ENCODE data around the gene GDF7. TPM values are rescaled to one million over a fixed set of nuclear protein-coding genes. Genes with fewer than 3 reads are reported as not detected.

GDF7 gene
- total RNA-seq, 1 experiment from 2014 or later: 0.02 TPM

- ATAC-seq: no peak
- H3K79me2 ChIP-seq (ENCODE audit: insufficient read depth, low read length): no peaks in the 10 kb centered on the region
- peaks cover 35% of the 10 kb centered on the region for H3K27me3 ChIP-seq (ENCODE audit: insufficient read depth, low read length)
- BruUV-seq (replicated peaks): no TSS peak
- H3K9me3 ChIP-seq (ENCODE audit: control insufficient read depth in 1 of 2, insufficient read depth in 1 of 2, low read depth in 1 of 2, low read length in 2 of 2): no peaks in the 10 kb centered on the region
- RAD21 ChIA-PET (ENCODE audit: low non-redundant PET in 1 of 2, low total read pairs in 2 of 2, uncharacterized antibody in 2 of 2, unreplicated experiment in 2 of 2): interaction anchor here in 1 of 2 experiments (2.4 kb wide), 1 partner anchor 301 kb away, joined by 15 read pairs; no protein-coding TSS in a partner anchor
- H3K36me3 ChIP-seq (ENCODE audit: control insufficient read depth in 1 of 2, insufficient read depth in 2 of 2, low read length in 2 of 2): no peaks in the 10 kb centered on the region
- no peak overlapping the region for H3K4me2 ChIP-seq (ENCODE audit: low read length)
- no peak for TF ChIP-seq MAX (IDR thresholded peaks at IDR 0.05)
- TF ChIP-seq FOSL1 (IDR thresholded peaks at IDR 0.05; ENCODE audit: low read depth): no peak
- no peak for TF ChIP-seq POLR2AphosphoS5 (IDR thresholded peaks at IDR 0.05; ENCODE audit: low read depth, low read length)
- no peak for TF ChIP-seq CEBPB (IDR thresholded peaks at IDR 0.05; ENCODE audit: low read depth)
- TF ChIP-seq RAD21 (IDR thresholded peaks at IDR 0.05; ENCODE audit: low read depth): no peak
- CTCF ChIA-PET: interaction anchor here (0.8 to 3.4 kb wide), 17 partner anchors 11 to 655 kb away, joined by 3 to 66 read pairs (median 6); partner anchors contain the start of gene HS1BP3
- H3K4me1 ChIP-seq (ENCODE audit: control insufficient read depth in 1 of 2, insufficient read depth in 2 of 2, low read length in 2 of 2): peaks cover 0 to 4% of the 10 kb centered on the region in 2 experiments; a peak in 1 of 4 replicates
- no peaks in the 10 kb centered on the region for H4K20me1 ChIP-seq (ENCODE audit: insufficient read depth)
- POLR2A ChIA-PET: no interaction called here
- no peak for DNase-seq (ENCODE audit: low read depth, low spot score)
- intact Hi-C loops (cut with micrococcal nuclease): no loop called here
- no peak overlapping the region for H3K27ac ChIP-seq (ENCODE audit: low read depth, low read length)
- H2AFZ ChIP-seq (ENCODE audit: low read depth, low read length, poor library complexity, severe bottlenecking): no peak overlapping the region
- no peak overlapping the region for H3K9ac ChIP-seq (ENCODE audit: low read length)
- H3K4me3 ChIP-seq (replicated peaks in 1 of 2; ENCODE audit: low read depth in 1 of 2, low read length in 2 of 2): no peak overlapping the region
- H3K9me2 ChIP-seq (ENCODE audit: insufficient read depth): no peaks in the 10 kb centered on the region
Observed at GRCh38 chr2:20662308-20662937, 4.5 kb upstream of the GDF7 start.

GRCh38 chr2:20663196-20664070 lies 3.5 kb upstream of the GDF7 start:
- DNase-seq (ENCODE audit: low read depth, low spot score) (no peak), ATAC-seq (no peak)
- Histone ChIP-seq H3K36me3 (ENCODE audit: control insufficient read depth in 1 of 2, insufficient read depth in 2 of 2, low read length in 2 of 2) (no peaks in the 10 kb centered on the region), H3K9ac (ENCODE audit: low read length) (no peak overlapping the region), H3K27me3 (ENCODE audit: insufficient read depth, low read length) (peaks cover 35% of the 10 kb centered on the region), H3K27ac (ENCODE audit: low read depth, low read length) (no peak overlapping the region), H2AFZ (ENCODE audit: low read depth, low read length, poor library complexity, severe bottlenecking) (no peak overlapping the region), H3K4me3 (replicated peaks in 1 of 2; ENCODE audit: low read depth in 1 of 2, low read length in 2 of 2) (no peak overlapping the region), H3K9me2 (ENCODE audit: insufficient read depth) (no peaks in the 10 kb centered on the region), H3K4me1 (ENCODE audit: control insufficient read depth in 1 of 2, insufficient read depth in 2 of 2, low read length in 2 of 2) (peaks cover 0 to 4% of the 10 kb centered on the region in 2 experiments; a peak in 1 of 4 replicates), H4K20me1 (ENCODE audit: insufficient read depth) (no peaks in the 10 kb centered on the region), H3K9me3 (ENCODE audit: control insufficient read depth in 1 of 2, insufficient read depth in 1 of 2, low read depth in 1 of 2, low read length in 2 of 2) (no peaks in the 10 kb centered on the region), H3K79me2 (ENCODE audit: insufficient read depth, low read length) (no peaks in the 10 kb centered on the region), H3K4me2 (ENCODE audit: low read length) (no peak overlapping the region)
- no TSS peak for BruUV-seq (replicated peaks)
- intact Hi-C loops (cut with micrococcal nuclease): no loop called here
- RAD21 ChIA-PET (ENCODE audit: low non-redundant PET in 1 of 2, low total read pairs in 2 of 2, uncharacterized antibody in 2 of 2, unreplicated experiment in 2 of 2): no interaction called here
- POLR2A ChIA-PET: no interaction called here
- CTCF ChIA-PET: interaction anchor here (1.2 to 3.4 kb wide), 2 partner anchors 299 to 364 kb away, joined by 3 to 66 read pairs; no protein-coding TSS in a partner anchor
- no peak for TF ChIP-seq ZNF274 (IDR thresholded peaks at IDR 0.05; ENCODE audit: low read depth, low read length)
- TF ChIP-seq POLR2A (IDR thresholded peaks at IDR 0.05; ENCODE audit: borderline replicate concordance, extremely low read depth, insufficient read depth, insufficient read length): no peak
- no peak for TF ChIP-seq FOSL1 (IDR thresholded peaks at IDR 0.05; ENCODE audit: low read depth)
- TF ChIP-seq SRF (IDR thresholded peaks at IDR 0.05; ENCODE audit: low read depth): no peak
- no peak for TF ChIP-seq SIN3A (IDR thresholded peaks at IDR 0.05; ENCODE audit: low read depth)
- TF ChIP-seq JUND (IDR thresholded peaks at IDR 0.05): no peak
- no peak for TF ChIP-seq ATF3 (IDR thresholded peaks at IDR 0.05)
- TF ChIP-seq CBX3 (IDR thresholded peaks at IDR 0.05; ENCODE audit: low read depth): no peak
- no peak for TF ChIP-seq ZBTB33 (IDR thresholded peaks at IDR 0.05; ENCODE audit: extremely low read depth, insufficient replicate concordance, low read length)
- TF ChIP-seq POLR2AphosphoS5 (IDR thresholded peaks at IDR 0.05; ENCODE audit: low read depth, low read length): no peak
- TF ChIP-seq EZH2 (IDR thresholded peaks at IDR 0.05): no peak
- TF ChIP-seq CEBPB (IDR thresholded peaks at IDR 0.05; ENCODE audit: low read depth): no peak
